DOHH2 (cell line): Measurements from ENCODE around the gene PPP2R2B.

Source experiments
- H3F3A ChIP-seq: fragments of 200-600 bp; sonication (generic), shearing (Covaris generic); 2 replicates; pipeline ENCODE4 v1.6.0; 2016; ENCODE audit warnings: antibody characterized with exemption, mild to moderate bottlenecking; ENCODE audit not compliant: control insufficient read depth, insufficient read depth
- H3K27ac ChIP-seq: fragments of 200-600 bp; sonication (generic); 2 replicates; pipeline ENCODE4 v1.5.1; 2014; ENCODE audit warnings: low read depth, mild to moderate bottlenecking, low read length, moderate library complexity
- H3K27me3 ChIP-seq: fragments of 200-600 bp; sonication (generic); 2 replicates; pipeline ENCODE4 v1.6.1; 2014; ENCODE audit warnings: mild to moderate bottlenecking, low read length, mixed read lengths; ENCODE audit not compliant: control insufficient read depth
- H3K36me3 ChIP-seq: fragments of 200-600 bp; sonication (generic); 2 replicates; pipeline ENCODE4 v1.6.1; 2014; ENCODE audit warnings: mild to moderate bottlenecking, low read length, moderate library complexity, mixed read lengths; ENCODE audit not compliant: control insufficient read depth
- H3K4me1 ChIP-seq: fragments of 200-600 bp; sonication (generic); 2 replicates; pipeline ENCODE4 v1.6.1; 2014; ENCODE audit warnings: mild to moderate bottlenecking, low read length, mixed read lengths; ENCODE audit not compliant: control insufficient read depth
- H3K4me2 ChIP-seq: fragments of 200-600 bp; sonication (generic); 2 replicates; pipeline ENCODE4 v1.6.0; 2014; ENCODE audit warnings: mild to moderate bottlenecking, low read length, moderate library complexity
- H3K4me3 ChIP-seq: fragments of 200-600 bp; sonication (generic); 2 replicates; pipeline ENCODE4 v1.5.1; 2014; ENCODE audit warnings: mild to moderate bottlenecking, low read length, mixed read lengths
- H3K79me2 ChIP-seq: fragments of 200-600 bp; sonication (generic); 2 replicates; pipeline ENCODE4 v1.6.1; 2014; ENCODE audit warnings: mild to moderate bottlenecking, low read length, mixed read lengths; ENCODE audit not compliant: control insufficient read depth
- H3K9me2 ChIP-seq: fragments of 200-600 bp; sonication (generic); replicated peaks from 2 replicates; pipeline ENCODE4 v1.6.1; 2014; ENCODE audit warnings: mild to moderate bottlenecking, low read length, mixed read lengths; ENCODE audit not compliant: control insufficient read depth
- H3K9me3 ChIP-seq: fragments of 200-600 bp; sonication (generic); 2 replicates; pipeline ENCODE4 v1.6.1; 2014; ENCODE audit warnings: antibody characterized with exemption, low read length, mixed read lengths; ENCODE audit not compliant: control insufficient read depth, insufficient read depth
- H4K20me1 ChIP-seq: fragments of 200-600 bp; sonication (generic); 2 replicates; pipeline ENCODE4 v1.6.0; 2014; ENCODE audit warnings: low read depth, mild to moderate bottlenecking, antibody characterized with exemption, low read length, moderate library complexity; ENCODE audit not compliant: control insufficient read depth, insufficient read depth
- CTCF ChIP-seq: fragments of 200-600 bp; sonication (generic); IDR thresholded peaks from one replicate; pipeline ENCODE4 v1.5.1; 2014; ENCODE audit warnings: antibody characterized with exemption, mild to moderate bottlenecking, low read depth, low read length; ENCODE audit not compliant: poor library complexity, severe bottlenecking
- EZH2phosphoT487 ChIP-seq: fragments of 200-600 bp; sonication (generic); IDR thresholded peaks from 2 replicates; pipeline ENCODE4 v1.6.1; 2017; ENCODE audit warnings: borderline replicate concordance, mild to moderate bottlenecking, antibody characterized with exemption, low read length, moderate library complexity, mixed read lengths

PPP2R2B gene

GRCh38 chr5:146797658-146798057, 80.9 kb downstream of the PPP2R2B start:
- no peaks in the 10 kb centered on the region for H3F3A ChIP-seq
- no peak overlapping the region for H3K4me3 ChIP-seq
- H3K9me2 ChIP-seq = no peaks in the 10 kb centered on the region; the same call in 1 of the 2 replicates
- no peak overlapping the region for H3K27ac ChIP-seq
- no peak overlapping the region for H3K4me2 ChIP-seq
- TF ChIP-seq EZH2phosphoT487 = no peak
- no peak for TF ChIP-seq CTCF
- H3K9me3 ChIP-seq = no peaks in the 10 kb centered on the region
- H3K27me3 ChIP-seq = peaks cover 10% of the 10 kb centered on the region
- no peaks in the 10 kb centered on the region for H4K20me1 ChIP-seq
- no peaks in the 10 kb centered on the region for H3K4me1 ChIP-seq
- no peaks in the 10 kb centered on the region for H3K36me3 ChIP-seq
- H3K79me2 ChIP-seq = no peaks in the 10 kb centered on the region

GRCh38 chr5:146796911-146797310, 81.6 kb downstream of the PPP2R2B start:
- peaks cover 2% of the 10 kb centered on the region; the same call in 1 of the 2 replicates for H3K27me3 ChIP-seq
- no peaks in the 10 kb centered on the region for H3K4me1 ChIP-seq
- H3K79me2 ChIP-seq = no peaks in the 10 kb centered on the region
- no peaks in the 10 kb centered on the region for H4K20me1 ChIP-seq
- no peak overlapping the region for H3K4me2 ChIP-seq
- no peaks in the 10 kb centered on the region for H3K36me3 ChIP-seq
- no peak for TF ChIP-seq EZH2phosphoT487
- TF ChIP-seq CTCF = no peak
- H3F3A ChIP-seq = no peaks in the 10 kb centered on the region
- H3K4me3 ChIP-seq = no peak overlapping the region
- H3K9me3 ChIP-seq = no peaks in the 10 kb centered on the region
- no peak overlapping the region for H3K27ac ChIP-seq
- no peaks in the 10 kb centered on the region; the same call in 1 of the 2 replicates for H3K9me2 ChIP-seq

- H3K27ac ChIP-seq = no peak overlapping the region
- H3K4me2 ChIP-seq = no peak overlapping the region
- H3K9me3 ChIP-seq = no peaks in the 10 kb centered on the region
- no peaks in the 10 kb centered on the region for H3K79me2 ChIP-seq
- no peaks in the 10 kb centered on the region for H3K4me1 ChIP-seq
- H3K4me3 ChIP-seq = no peak overlapping the region
- H3F3A ChIP-seq = no peaks in the 10 kb centered on the region
- H3K27me3 ChIP-seq = no peaks in the 10 kb centered on the region
- no peaks in the 10 kb centered on the region for H4K20me1 ChIP-seq
- H3K36me3 ChIP-seq = no peaks in the 10 kb centered on the region
- no peak for TF ChIP-seq CTCF
- TF ChIP-seq EZH2phosphoT487 = no peak
- no peaks in the 10 kb centered on the region; the same call in 1 of the 2 replicates for H3K9me2 ChIP-seq
Measured at GRCh38 chr5:146796144-146796543, 82.4 kb downstream of the PPP2R2B start.
